HG02981 (cell line): ENCODE data around the gene ERFL.
"Not testable (repeated sequence)": the region's sequence is repeated elsewhere in the genome, so short reads cannot be mapped to it uniquely, and the experiment has no call there.

Source experiments
- ATAC-seq: cut with Tn5 transposase; IDR thresholded peaks from one replicate; pipeline ENCODE4 v1.9.1; 2021; ENCODE audit warnings: mild to moderate bottlenecking, moderate library complexity; ENCODE audit not compliant: unreplicated experiment

Gene ERFL

GRCh38 chr19:41914424-41914834 lies 13.8 kb downstream of the ERFL start:
- not testable (repeated sequence) for ATAC-seq

GRCh38 chr19:41913538-41914423 lies 14.5 kb downstream of the ERFL start:
- no peak for ATAC-seq

GRCh38 chr19:41912899-41913537 lies 15.2 kb downstream of the ERFL start:
- ATAC-seq, result no peak

GRCh38 chr19:41911889-41912731 lies 16.1 kb downstream of the ERFL start:
- no peak for ATAC-seq

GRCh38 chr19:41910992-41911888 lies 17.0 kb downstream of the ERFL start:
- no peak for ATAC-seq

- ATAC-seq, result no peak
These were observed 17.8 kb downstream of the ERFL start for GRCh38 chr19:41910240-41910991.

GRCh38 chr19:41909706-41910105 lies 18.5 kb downstream of the ERFL start:
- ATAC-seq, result no peak

GRCh38 chr19:41908724-41909464 lies 19.4 kb downstream of the ERFL start:
- no peak for ATAC-seq

GRCh38 chr19:41907994-41908615 lies 20.1 kb downstream of the ERFL start:
- no peak for ATAC-seq

GRCh38 chr19:41906916-41907680 lies 21.2 kb downstream of the ERFL start:
- ATAC-seq, result no peak

GRCh38 chr19:41906271-41906670 lies 22.0 kb downstream of the ERFL start:
- ATAC-seq, result no peak

GRCh38 chr19:41905273-41906002 lies 22.8 kb downstream of the ERFL start:
- no peak for ATAC-seq

- ATAC-seq, result no peak
These were observed 24.0 kb downstream of the ERFL start for GRCh38 chr19:41904118-41904870.

GRCh38 chr19:41903193-41903953 lies 24.9 kb downstream of the ERFL start:
- no peak for ATAC-seq

- ATAC-seq, result no peak
These were observed 25.7 kb downstream of the ERFL start for GRCh38 chr19:41902594-41902993.
